ENCODE measurements around the gene ERG28. TPM values are rescaled to one million over a fixed set of nuclear protein-coding genes. Genes with fewer than 3 reads are reported as not detected.

ERG28 gene
- total and polyA plus RNA-seq, 7 donors = 3.6 to 6.4 (median 5.2) TPM

- Histone ChIP-seq H3K27me3 (ENCODE audit: insufficient read depth in 3 of 3, low read length in 2 of 3) (no peaks in the 10 kb centered on the region), H3K4me3 (no peak overlapping the region), H3K36me3 (ENCODE audit: insufficient read depth in 1 of 2, low read depth in 1 of 2) (no peaks in the 10 kb centered on the region), H3K9me3 (peaks cover 3% of the 10 kb centered on the region), H3K27ac (no peak overlapping the region), H3K4me1 (peaks cover 7% of the 10 kb centered on the region)
- DNase-seq = no peak
- WGBS, 3 donors = 50 to 64% (median 53%) methylated on average over 9 of the region's 9 CpGs
- TF ChIP-seq, protein P1, sequence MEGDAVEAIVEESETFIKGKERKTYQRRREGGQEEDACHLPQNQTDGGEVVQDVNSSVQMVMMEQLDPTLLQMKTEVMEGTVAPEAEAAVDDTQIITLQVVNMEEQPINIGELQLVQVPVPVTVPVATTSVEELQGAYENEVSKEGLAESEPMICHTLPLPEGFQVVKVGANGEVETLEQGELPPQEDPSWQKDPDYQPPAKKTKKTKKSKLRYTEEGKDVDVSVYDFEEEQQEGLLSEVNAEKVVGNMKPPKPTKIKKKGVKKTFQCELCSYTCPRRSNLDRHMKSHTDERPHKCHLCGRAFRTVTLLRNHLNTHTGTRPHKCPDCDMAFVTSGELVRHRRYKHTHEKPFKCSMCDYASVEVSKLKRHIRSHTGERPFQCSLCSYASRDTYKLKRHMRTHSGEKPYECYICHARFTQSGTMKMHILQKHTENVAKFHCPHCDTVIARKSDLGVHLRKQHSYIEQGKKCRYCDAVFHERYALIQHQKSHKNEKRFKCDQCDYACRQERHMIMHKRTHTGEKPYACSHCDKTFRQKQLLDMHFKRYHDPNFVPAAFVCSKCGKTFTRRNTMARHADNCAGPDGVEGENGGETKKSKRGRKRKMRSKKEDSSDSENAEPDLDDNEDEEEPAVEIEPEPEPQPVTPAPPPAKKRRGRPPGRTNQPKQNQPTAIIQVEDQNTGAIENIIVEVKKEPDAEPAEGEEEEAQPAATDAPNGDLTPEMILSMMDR (IDR thresholded peaks at IDR 0.05) = no peak
- intact Hi-C loops (cut with DNase I) = no loop called here
- ATAC-seq = peak in 3 of 4 donors; percentile 38 to 59 (median 51)
Measured at GRCh38 chr14:75609606-75610475, 50.8 kb downstream of the ERG28 start.

GRCh38 chr14:75609116-75609515 is 51.6 kb downstream of the ERG28 start:
- no peak for ATAC-seq
- no peak for DNase-seq
- 77 to 81% (median 80%) methylated on average over 4 of the region's 4 CpGs for WGBS, 3 donors
- TF ChIP-seq, protein P1 (IDR thresholded peaks at IDR 0.05) = no peak
- Histone ChIP-seq H3K36me3 (ENCODE audit: insufficient read depth in 1 of 2, low read depth in 1 of 2) (no peaks in the 10 kb centered on the region), H3K27me3 (ENCODE audit: insufficient read depth in 3 of 3, low read length in 2 of 3) (no peaks in the 10 kb centered on the region), H3K27ac (no peak overlapping the region), H3K4me1 (peaks cover 7% of the 10 kb centered on the region), H3K4me3 (no peak overlapping the region), H3K9me3 (peaks cover 3% of the 10 kb centered on the region)
- intact Hi-C loops (cut with DNase I) = no loop called here

DNA sequence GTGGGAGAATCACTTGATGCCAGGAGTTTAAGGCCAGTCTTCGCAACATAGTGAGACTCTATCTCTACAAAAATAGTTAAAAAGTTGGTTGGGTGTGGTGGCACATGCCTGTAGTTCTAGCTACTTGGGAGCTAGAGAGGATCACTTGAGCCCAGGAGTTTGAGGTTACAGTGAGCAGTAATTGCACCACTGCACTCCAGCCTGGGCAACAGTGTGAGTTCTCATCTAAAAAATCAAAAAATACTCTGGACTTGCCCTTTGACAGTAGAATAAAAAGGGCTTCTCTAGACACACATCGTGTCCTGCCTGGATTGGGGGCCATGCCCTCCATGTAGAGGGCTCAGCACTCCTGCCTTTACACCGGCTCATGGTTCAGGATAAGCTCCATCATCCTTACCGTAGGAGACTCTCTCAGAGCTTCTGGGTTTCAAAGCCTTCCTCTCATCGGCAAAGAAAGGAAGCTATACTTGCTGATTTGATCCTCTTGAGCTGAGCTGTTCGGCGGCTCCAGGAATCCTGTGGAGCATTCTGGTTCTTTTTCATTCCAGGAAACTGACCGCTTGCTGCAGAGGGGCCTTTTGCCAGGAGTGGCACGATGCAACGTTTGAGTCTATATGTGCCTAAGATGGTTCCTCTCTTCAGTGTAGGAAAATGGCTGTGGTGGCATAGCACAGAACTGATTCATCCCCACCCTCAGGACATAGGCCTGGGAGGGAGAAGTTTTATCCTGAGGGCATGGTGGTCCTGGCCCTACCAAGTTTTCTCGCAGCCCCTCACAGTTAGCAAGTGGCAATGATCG is 52.6 kb downstream of the ERG28 start:
- ATAC-seq (no peak), DNase-seq (no peak)
- H3K4me1 ChIP-seq = peaks cover 7% of the 10 kb centered on the region
- H3K36me3 ChIP-seq (ENCODE audit: insufficient read depth in 1 of 2, low read depth in 1 of 2) = no peaks in the 10 kb centered on the region
- H3K27ac ChIP-seq = no peak overlapping the region
- no peaks in the 10 kb centered on the region for H3K27me3 ChIP-seq (ENCODE audit: insufficient read depth in 3 of 3, low read length in 2 of 3)
- TF ChIP-seq, protein P1 (IDR thresholded peaks at IDR 0.05) = no peak
- intact Hi-C loops (cut with DNase I) = no loop called here
- peaks cover 3% of the 10 kb centered on the region for H3K9me3 ChIP-seq
- WGBS, 3 donors = 90 to 92% (median 91%) methylated on average over 12 of the region's 12 CpGs
- H3K4me3 ChIP-seq = no peak overlapping the region

GRCh38 chr14:75607044-75607443 is 53.6 kb downstream of the ERG28 start:
- intact Hi-C loops (cut with DNase I) = no loop called here
- WGBS, 3 donors = 94 to 97% (median 96%) methylated on average over 1 of the region's 1 CpG
- no peak for ATAC-seq
- no peaks in the 10 kb centered on the region for H3K36me3 ChIP-seq (ENCODE audit: insufficient read depth in 1 of 2, low read depth in 1 of 2)
- H3K9me3 ChIP-seq = peaks cover 3% of the 10 kb centered on the region
- DNase-seq = no peak
- TF ChIP-seq, protein P1 (IDR thresholded peaks at IDR 0.05) = no peak
- no peak overlapping the region for H3K27ac ChIP-seq
- H3K27me3 ChIP-seq (ENCODE audit: insufficient read depth in 3 of 3, low read length in 2 of 3) = no peaks in the 10 kb centered on the region
- H3K4me1 ChIP-seq = peaks cover 7% of the 10 kb centered on the region
- no peak overlapping the region for H3K4me3 ChIP-seq

Measured in psoas muscle (tissue), 8 donors.